ENCODE results near the gene GLMN. TPM values are rescaled to one million over a fixed set of nuclear protein-coding genes. Genes with fewer than 3 reads are reported as not detected.

Gene GLMN
- total RNA-seq, 1 donor from 2014 or later = 14.7 TPM

- no peaks in the 10 kb centered on the region for H3K27me3 Mint-ChIP-seq
- CTCF ChIA-PET = no interaction called here
Observed at GRCh38 chr1:92277105-92277723, 21.6 kb downstream of the GLMN start.

DNA sequence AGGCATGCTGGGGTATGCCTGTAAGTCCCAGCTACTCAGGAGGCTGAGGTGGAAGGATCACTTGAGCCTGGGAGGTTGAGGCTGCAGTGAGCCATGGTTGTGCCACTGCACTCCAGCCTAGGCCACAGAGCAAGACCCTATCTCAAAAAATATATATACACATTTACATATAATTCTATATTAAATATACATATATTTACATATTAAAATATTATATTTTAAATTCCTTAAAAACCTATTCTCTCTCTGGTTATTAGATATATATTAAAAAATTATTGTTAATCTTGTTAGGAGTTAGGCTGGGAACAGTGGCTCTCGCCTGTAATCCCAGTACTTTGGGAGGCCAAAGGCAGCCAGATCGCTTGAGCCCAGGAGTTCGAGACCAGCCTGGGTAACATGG lies 22.7 kb downstream of the GLMN start:
- DNase-seq (no peak), ATAC-seq (ENCODE audit: low read depth) (no peak)
- Mint-ChIP-seq H3K36me3 (ENCODE audit: low read depth) (peaks cover 69% of the 10 kb centered on the region), H3K9me3 (no peaks in the 10 kb centered on the region), H3K27me3 (no peaks in the 10 kb centered on the region), H3K4me1 (peaks cover 2% of the 10 kb centered on the region), H3K4me3 (no peak overlapping the region), H3K27ac (no peak overlapping the region)
- ChIA-PET POLR2A (no interaction called here), CTCF (no interaction called here)
- intact Hi-C loops (cut with micrococcal nuclease) = no loop called here
- TF ChIP-seq CTCF (IDR thresholded peaks at IDR 0.05) = no peak

More at GRCh38 chr1:92277105-92277723, 21.6 kb downstream of the GLMN start:
- no peak overlapping the region for H3K4me3 Mint-ChIP-seq
- ATAC-seq (ENCODE audit: low read depth) (no peak), DNase-seq (no peak)
- no peak overlapping the region for H3K27ac Mint-ChIP-seq
- POLR2A ChIA-PET = no interaction called here
- TF ChIP-seq CTCF (IDR thresholded peaks at IDR 0.05) = no peak
- peaks cover 70% of the 10 kb centered on the region for H3K36me3 Mint-ChIP-seq (ENCODE audit: low read depth)
- peaks cover 2% of the 10 kb centered on the region for H3K9me3 Mint-ChIP-seq
- intact Hi-C loops (cut with micrococcal nuclease) = no loop called here
- peaks cover 2% of the 10 kb centered on the region for H3K4me1 Mint-ChIP-seq

- ATAC-seq (ENCODE audit: low read depth) (no peak), DNase-seq (no peak)
- Mint-ChIP-seq H3K9me3 (no peaks in the 10 kb centered on the region), H3K27me3 (no peaks in the 10 kb centered on the region), H3K4me3 (no peak overlapping the region), H3K27ac (no peak overlapping the region), H3K36me3 (ENCODE audit: low read depth) (peaks cover 62% of the 10 kb centered on the region), H3K4me1 (peaks cover 2% of the 10 kb centered on the region)
- POLR2A ChIA-PET = no interaction called here
- intact Hi-C loops (cut with micrococcal nuclease) = no loop called here
- CTCF ChIA-PET = no interaction called here
- TF ChIP-seq CTCF (IDR thresholded peaks at IDR 0.05) = no peak
Observed at GRCh38 chr1:92274939-92275338, 23.8 kb downstream of the GLMN start.

DNA sequence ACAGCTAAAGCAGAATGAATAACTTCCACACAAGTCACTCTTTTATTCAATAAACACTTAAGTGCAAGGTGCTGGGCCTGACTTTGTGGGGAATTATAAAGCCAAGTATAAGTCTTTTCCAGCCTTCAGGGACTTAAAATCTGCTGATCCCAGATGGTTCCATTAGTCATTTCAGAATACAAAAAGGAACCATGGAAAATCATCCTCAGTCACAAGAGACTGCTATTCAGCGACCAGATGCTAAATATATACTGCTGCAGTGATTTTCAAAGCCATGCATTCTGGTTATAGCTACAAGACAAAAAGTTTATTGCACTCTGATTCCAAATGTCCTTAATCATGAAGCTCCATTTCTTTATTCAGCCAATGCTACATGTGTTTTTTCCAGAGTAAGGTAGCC lies 25.7 kb downstream of the GLMN start:
- POLR2A ChIA-PET = no interaction called here
- TF ChIP-seq CTCF (IDR thresholded peaks at IDR 0.05) = no peak
- ATAC-seq (ENCODE audit: low read depth) (no peak), DNase-seq (no peak)
- Mint-ChIP-seq H3K9me3 (no peaks in the 10 kb centered on the region), H3K36me3 (ENCODE audit: low read depth) (peaks cover 61% of the 10 kb centered on the region), H3K27me3 (no peaks in the 10 kb centered on the region), H3K4me3 (no peak overlapping the region), H3K4me1 (peaks cover 2% of the 10 kb centered on the region), H3K27ac (no peak overlapping the region)
- intact Hi-C loops (cut with micrococcal nuclease) = no loop called here
- CTCF ChIA-PET = no interaction called here

- ATAC-seq (ENCODE audit: low read depth) = no peak
- POLR2A ChIA-PET = no interaction called here
- no peaks in the 10 kb centered on the region for H3K4me1 Mint-ChIP-seq
- peaks cover 82% of the 10 kb centered on the region for H3K36me3 Mint-ChIP-seq (ENCODE audit: low read depth)
- no peak for DNase-seq
- H3K4me3 Mint-ChIP-seq = no peak overlapping the region
- no peaks in the 10 kb centered on the region for H3K27me3 Mint-ChIP-seq
- H3K27ac Mint-ChIP-seq = no peak overlapping the region
- intact Hi-C loops (cut with micrococcal nuclease) = no loop called here
- no peak for TF ChIP-seq CTCF (IDR thresholded peaks at IDR 0.05)
- H3K9me3 Mint-ChIP-seq = no peaks in the 10 kb centered on the region
- CTCF ChIA-PET = no interaction called here
Observed at GRCh38 chr1:92262516-92262915, 36.3 kb downstream of the GLMN start.
